ENCODE results near the gene DLGAP4.
"Not testable (repeated sequence)": the region's sequence is repeated elsewhere in the genome, so short reads cannot be mapped to it uniquely, and the experiment has no call there.

The DLGAP4 gene

DNA sequence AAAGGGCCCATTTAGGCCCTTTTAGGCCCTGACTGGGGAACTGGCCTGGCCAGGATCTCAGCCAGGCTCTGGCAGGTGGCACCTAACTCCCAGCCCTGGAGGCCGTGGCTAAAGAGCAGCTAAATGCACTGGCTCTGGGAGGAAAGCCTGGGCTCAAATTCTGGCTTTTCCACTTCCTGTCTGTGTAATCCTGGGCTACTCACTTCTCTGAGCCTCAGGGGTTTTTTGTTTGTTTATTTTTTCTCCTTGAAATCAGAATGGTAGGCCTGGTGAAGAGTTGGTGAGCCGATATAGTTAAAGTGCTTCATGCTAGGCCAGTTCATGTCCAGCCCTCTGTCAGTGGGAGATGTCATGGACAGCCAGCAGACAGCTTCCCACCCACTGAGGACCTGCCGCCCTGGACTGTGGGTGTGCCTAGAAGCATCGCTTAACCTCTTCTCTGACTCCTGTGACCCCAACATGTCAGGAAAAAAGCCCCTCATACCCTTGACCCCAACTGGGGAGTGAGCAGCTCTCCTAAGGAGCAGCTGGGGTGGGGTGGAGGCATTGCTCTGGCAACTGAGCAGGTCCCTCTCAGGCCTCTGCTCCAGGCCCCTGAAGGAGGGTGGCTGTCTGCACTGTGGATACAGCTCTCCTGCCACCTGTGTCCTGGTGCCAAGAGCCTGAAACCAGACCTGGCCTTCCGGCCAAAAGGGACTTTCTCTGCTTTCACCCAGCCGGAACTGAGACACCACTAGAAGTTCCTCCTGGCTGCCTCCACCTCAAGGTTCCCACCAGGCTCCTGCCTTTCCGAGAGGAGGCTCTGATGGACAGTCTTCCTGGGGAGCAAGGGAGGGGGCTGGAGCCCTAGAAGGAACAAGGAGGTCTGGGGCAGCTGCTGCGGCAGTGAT, 178.0 kb downstream of the DLGAP4 start:
- DNase-seq, result no peak

DNA sequence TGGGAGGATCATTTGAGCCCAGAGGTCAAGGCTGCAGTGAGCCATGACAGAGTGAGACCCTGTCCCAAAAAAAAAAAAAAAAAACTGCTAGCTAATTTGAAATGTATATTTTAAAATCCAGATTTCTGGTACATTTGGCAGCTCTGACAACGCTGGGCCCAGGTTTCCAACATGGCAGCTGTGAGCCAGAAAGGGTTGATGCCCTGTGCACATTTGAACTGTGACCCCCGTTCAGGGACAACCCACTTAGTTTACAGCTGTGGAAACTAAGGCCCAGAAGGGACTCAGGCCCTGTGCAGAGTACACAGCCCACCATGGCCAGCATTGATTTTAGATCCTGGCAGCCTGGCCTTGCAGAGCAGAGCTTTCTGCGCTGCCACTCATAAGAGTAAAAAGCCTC, 179.1 kb downstream of the DLGAP4 start:
- no peak for DNase-seq

DNA sequence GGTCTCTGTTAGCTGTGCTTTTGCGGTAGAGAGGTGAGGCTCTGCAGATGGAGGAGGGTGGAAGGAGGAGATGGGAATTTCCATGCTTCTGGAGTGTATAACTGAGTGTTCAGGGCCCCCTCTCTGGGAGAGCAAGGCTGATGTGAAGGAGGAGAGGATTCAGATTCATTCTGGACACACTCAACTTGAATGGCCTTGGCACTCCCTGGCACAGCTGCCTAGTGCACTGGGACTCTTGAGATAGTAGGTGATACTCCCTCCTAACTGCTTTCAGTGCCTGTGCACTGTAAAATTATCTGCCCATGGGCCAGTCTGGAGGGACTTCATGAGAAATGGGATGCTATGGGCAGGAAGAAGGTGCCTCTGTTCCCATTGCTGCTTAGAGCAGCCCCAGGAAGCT, 180.9 kb downstream of the DLGAP4 start:
- no peak for DNase-seq

DNA sequence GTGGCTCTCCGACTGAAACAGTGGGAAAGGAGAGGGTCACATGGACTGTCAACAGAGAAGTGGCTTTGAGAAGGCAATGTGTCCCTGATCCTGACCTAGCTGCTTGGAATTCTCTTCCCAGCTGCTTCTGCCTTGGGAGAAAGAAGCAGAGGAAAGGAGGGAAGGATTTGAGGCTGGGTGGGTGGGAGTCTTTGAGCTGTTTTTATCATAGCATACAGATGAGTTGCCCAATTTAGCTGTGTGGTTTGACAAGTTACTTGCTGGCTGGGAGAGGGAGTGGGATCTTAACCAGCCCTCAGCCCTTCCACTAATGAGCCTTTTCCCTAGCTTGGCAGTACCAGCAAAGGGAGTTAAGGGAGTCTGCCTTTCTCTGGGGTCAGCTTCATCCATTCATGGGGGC, 184.1 kb downstream of the DLGAP4 start:
- DNase-seq, result no peak

DNA sequence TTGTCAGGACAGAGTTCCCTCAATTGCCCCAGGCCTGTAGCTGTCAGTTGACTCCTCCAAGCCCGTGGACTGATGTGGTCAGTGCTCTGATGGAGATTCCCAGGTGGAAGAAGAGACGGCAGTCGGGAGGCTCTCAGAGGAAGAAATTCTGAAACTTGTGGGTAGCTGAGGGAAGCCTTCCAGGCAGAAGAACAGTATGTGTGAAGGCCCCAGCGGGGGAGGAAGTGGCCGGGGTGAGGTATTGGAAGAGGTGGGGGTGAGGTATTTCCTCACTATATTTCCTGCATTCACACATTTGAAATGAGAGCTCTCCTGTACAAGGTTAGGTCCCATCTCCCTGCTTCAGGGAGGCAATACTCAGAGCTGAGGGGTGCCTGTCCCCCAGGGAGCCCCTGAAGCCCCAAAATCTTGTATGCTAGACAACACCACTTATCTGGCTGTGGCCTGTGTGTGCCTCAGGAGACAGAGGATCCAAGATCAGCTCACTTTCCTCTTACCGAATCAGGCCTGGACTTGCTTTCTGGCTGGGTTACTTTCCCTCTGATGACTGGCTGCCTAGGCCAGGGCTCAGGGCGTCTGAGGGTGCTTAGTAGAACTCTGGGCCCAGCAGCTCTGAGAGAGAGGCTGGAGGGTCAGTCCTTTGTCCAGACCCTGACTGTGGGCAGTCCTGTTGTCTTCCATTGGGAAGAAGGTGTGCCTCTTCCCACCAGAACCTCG, 185.9 kb downstream of the DLGAP4 start:
- peak; percentile 46 for DNase-seq

DNA sequence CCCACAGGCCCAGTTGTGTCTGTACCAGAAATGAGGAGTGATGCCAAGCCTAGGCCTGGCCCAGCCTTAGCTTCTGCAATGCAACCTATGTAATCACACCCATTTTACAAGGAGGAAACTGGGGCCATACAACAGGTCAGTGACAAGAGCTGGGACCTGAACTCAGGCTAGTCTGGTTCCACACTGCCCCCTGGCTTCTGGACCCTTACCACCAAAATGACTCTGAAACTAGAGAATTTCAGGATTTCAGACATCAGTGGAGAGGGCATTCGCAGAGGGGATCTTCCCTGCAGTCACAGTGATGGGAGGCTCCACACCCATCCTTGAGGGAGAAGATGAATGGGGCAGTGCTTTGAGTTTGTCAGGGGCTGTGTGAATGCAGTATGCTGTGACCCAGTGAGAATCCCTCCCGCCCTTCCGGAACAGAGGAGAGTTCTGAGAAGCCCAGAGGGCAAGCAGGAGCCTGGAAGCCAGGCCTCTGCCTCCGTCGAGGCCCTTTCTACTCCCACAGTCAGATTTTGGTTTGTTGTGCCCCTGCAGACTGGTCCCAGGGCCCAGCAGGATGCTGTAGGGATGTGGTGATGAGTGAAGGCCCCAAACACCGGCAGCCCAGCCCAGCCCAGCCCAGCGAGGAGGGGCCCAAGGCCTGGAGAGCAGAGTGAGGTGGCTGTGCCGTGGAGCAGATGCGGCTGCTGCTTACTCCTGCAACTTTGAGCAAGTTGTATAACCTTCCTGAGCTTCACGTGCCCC, 187.1 kb downstream of the DLGAP4 start:
- DNase-seq, result no peak

DNA sequence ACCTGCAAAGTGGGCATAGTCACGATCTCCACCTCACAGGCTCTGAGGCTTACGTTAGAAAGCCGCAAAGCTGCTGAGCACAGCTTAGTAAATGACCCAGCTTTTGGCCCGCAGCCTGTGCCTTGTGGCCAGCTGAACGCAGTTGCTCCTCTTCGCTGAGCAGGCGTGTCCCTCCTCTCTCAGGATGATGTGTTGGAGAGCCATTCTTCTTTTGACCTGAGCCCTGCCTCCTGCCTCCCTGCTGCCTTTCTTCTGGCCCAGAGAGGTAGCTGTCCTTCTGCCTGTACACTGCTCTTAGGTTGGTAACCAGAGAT, 187.6 kb downstream of the DLGAP4 start:
- DNase-seq, result no peak

DNA sequence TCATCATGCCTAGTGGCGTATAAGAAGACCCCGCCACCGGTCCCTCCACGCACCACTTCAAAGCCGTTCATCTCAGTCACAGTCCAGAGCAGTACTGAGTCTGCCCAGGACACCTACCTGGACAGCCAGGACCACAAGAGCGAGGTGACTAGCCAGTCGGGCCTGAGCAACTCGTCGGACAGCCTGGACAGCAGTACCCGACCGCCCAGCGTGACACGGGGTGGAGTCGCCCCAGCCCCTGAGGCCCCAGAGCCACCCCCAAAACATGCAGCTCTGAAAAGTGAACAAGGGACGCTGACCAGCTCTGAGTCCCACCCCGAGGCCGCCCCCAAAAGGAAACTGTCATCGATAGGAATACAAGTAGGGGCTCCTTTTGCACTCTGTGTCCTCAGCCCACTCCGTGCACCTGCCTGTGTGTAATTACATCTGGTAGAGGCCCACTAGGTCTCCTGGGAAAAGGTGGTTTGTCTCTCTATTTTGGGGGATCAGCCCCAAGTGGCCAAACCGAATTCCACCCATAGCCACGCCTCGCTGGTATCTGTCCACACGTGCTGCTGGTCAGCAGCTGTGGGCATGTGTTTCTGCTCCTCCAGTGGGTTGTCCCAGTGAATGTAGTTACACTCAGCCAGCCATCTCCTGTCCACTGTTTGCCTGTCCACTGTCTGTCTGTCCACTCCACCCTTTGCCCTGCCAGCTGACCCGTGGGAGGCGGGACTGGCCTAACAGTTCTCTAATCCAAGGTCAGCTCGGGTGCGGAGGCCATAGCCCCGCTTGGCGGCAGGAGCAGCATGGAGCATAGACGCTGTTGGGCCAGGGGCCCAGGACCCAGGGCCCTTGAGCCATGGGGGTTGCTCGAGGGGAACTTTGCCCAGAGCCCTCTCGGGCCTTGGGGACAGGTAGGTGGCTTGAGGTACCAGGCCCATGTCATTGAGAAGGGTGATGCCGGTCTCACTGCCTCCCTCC, 190.8 kb downstream of the DLGAP4 start:
- no peak for DNase-seq

DNA sequence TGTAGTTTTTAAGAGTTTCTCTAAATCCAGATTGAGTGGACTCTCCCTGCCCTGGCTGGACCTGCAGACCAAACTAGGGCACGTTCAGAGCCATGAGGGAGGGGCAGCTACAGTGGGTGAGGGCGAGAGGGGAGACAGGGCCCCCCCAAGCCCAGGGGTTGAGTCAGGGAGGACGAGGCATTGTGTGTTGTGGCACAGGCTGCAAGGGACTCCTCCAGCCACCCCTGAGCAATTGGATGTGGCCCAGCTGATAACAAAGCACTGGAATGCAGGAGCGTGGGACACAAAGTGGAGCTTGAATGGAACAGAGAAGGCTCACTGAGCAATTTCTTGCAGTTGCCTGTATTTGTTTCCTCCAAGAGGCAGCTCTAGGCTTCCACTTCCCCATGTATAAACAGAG, 191.7 kb downstream of the DLGAP4 start:
- DNase-seq, result no peak

DNA sequence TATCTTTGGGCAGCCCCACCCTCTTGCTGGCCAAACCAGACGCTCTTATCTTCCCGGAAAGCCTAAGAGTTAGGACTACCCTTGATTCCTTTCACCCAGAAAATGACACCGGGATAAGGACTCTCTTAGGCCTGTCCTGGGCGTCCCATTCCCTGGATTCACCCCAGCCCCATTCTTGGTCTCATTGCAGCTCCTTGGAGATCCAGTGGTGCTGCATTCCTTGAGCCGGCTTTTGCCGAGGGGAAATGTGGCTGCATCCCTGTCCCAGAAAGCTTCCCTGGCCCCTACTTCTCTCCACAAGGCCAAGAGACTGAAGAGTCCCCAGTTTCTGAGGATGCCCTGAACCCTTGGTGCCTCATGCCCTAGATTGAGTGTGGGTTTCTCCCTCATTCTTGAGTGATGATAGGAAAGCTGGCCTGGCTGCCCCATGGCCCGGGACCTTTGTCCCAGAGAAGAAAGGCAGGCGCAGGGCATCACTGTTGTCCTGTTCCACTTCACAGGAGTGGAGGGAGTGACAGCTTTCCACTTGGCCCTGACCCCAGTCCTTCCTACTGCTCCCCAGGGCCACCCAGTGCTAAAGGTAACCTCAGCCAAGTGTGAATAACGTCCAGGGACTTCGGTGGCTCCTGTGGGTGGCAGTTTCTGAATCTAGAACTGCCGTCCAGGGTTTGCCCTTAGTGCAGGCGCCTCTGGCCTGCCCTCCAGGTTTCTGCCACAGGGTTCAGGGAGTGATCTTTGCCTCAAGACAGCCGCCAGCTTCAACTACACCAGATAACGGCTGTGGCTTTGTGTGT, 192.4 kb downstream of the DLGAP4 start:
- DNase-seq, result no peak

DNA sequence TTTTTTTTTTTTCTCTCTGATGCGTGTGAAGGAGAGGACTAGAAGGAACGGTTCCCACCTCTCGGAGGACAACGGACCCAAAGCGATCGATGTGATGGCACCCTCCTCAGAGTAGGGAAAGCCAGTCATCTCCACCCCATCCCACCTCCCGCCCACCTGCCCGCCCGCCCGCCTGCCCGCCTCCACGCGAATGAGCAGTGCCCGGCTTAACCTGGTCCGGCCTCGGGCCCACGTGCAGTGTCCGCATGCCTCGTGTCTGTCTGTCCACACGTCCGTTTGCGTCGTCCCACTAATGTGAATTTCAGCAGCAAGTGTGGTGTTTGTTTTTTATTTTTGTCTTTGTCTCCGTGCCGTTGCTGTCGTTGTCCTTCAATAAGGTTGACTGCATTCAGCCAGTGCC, 193.1 kb downstream of the DLGAP4 start:
- DNase-seq, result no peak

DNA sequence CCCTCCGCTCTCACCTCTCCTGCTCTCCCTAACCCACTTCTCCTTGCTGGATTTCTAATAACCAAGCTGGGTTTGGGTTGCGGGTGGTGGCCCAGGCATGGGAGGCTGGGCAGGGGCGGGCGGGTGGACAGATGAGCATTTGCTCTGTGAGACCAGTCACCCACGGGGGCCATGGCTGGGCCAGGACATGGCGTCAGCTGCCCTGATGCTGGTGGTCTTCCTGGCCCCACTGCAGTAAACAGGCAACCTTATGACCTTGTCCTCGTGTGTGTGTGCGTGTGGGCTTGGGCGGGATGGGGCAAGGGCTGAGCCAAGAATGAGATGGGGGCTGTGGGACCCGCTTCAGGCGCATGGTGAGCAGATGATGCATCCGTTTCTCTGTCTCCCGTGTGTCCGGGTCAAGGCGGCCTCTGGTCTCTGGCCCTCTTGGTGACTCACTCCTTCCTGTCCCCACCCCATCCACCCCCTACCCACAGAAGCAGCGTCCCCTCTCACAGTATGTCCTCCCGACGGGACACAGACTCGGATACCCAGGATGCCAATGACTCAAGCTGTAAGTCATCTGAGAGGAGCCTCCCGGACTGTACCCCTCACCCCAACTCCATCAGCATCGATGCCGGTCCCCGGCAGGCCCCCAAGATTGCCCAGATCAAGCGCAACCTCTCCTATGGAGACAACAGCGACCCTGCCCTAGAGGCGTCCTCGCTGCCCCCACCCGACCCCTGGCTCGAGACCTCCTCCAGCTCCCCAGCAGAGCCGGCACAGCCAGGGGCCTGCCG, 193.8 kb downstream of the DLGAP4 start:
- no peak for DNase-seq

DNA sequence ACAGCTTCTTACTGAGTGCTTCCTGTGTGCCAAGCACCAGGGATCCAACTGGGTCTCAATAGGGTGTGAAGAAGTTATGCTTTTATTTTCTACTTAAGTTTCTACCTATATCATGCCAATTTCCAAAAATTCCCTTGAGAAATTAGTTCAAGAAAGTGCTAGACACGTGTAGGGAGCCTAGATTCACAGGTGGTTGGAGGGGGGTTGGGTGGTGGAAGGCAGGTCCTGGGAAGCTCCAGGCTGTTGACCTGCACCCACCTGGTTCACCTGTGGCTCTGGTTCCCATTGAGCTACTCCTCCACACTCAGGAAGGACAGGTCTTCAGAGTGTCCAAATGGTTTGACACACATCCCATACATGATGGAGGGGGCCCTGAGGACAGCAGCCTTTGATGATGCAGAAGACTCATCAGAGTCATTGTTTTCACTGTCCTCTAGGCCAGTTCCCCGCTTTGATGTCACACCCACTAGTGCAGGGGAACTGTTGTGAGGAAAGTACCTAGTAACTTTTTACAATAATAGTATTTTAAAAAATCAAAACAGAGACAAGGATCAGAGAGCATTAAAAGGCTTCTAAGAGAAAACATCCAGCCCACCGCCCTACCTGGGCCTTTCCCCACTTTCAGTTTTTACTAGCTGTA, 195.3 kb downstream of the DLGAP4 start:
- DNase-seq, result no peak

DNA sequence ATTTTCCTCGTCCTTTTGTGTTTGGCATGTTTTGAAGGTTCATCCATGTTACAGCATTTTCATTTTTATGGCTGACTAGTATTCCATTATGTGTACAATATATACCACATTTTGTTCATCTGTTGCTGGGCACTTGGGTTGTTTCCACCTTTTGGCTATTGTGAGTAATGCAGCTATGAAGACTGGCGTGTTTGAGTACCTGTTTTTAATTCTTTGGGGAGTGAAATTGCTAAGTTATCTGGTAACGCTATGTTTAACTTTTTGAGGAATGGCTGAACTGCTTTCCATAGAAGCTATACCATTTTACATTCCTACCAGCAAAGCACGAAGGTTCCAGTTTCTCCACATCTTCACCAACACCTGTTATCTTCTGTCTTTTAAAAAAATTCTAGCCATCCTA, 198.2 kb downstream of the DLGAP4 start:
- DNase-seq, result no peak

DNA sequence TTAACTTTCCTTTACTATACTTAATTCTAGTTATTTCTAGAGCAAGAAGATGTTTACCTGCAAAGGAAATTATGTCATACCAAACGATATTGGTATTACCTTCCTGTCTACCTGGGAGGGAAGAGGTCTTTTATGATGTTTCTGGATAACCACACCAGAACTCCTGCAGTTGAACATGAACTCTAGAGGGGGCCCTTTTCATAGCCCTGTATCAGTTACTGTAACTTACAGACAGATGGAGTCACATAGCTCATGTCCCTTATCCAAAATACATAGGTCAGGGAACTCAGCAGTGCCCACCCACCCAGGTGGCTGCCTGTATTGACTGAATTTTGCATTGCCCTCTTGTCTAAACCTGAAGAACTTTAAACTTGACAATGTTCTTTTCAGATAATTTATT, 200.1 kb downstream of the DLGAP4 start:
- DNase-seq, result no peak

DNA sequence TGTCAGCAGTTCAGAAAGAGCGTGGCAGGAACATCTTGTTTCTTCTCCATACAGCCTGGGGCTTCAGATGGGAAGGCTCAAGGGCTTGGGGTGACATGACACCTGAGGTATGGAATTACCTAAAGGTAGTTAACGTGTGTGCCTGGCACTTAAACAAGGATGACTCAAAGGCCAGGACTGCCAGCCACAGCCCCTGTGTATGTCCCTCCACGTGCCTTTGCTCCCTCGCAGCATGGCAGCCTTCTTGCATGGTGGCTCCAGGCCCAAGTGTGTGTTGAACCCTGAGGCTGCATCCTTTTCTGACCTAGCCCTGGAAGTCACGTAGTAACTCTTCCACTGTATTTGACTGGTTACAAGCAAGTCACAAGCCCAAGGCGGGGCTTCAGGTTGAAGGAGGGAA, 201.6 kb downstream of the DLGAP4 start:
- DNase-seq, result no peak

DNA sequence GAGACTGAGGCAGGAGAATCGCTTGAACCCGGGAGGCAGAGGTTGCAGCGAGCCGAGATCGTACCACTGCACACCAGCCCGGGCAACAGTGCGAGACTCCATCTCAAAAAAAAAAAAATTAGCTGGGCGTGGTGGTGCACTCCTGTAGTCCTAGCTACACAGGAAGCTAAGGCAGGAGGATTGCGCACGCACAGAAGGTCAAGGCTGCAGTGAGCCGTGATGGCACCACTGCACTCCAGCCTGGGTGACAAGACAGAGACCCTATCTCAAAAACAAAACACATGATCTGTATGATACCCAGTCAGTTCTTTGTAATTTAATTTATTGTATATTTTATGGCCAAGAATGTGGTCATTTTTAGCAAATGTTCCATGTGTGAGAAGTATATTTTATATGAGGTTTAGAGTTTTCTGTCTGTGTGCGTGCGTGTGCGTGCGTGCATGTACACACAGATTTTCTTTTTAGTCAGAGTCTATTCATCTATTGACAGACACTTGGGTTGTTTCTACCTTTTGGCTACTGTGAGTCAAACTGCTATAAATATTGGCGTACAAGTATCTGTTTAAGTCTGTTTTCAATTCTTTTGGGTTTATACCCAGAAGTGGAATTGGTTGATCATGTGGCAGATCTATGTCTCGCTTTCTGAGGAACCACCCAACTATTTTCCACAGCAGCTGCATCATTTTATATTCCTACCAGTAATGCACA, 213.0 kb downstream of the DLGAP4 start:
- DNase-seq, result no peak

DNA sequence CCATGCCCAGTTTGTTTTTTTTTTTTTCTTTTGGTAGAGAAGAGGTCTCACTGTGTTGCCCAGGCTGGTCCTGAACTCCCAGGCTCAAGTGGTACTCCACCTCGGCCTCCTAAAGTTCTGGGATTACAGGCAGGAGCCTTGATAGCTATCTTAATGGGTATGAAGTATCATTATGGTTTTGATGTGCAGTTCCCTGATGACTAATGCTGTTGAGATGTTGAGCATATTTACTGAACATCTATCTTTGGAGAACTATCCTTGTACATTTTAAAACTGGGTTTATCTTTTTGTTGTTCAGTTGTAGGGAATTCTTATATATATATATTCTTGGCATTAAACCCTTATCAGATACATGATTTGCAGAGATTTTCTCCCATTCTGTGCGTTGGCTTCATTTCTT, 213.8 kb downstream of the DLGAP4 start:
- DNase-seq, result no peak

DNA sequence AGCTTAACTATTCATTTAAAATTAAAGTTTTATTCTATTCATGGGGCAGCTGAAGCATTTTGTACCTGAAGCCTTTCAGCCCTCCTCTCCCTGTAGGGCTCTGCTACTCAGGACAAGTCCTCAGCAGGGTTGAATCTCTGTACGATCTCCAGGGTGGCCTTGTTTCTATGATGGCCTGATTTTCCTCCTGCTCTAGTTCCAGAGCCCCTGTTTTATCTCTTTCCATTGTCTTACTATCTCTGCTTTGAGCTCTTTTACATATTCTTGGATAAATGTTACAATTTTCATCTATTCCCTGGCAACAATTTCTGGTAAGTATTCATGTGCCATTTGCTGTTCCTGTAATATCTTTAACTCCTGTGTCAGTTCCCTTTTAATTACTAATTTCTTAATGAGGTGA, 215.4 kb downstream of the DLGAP4 start:
- DNase-seq, result no peak

DNA sequence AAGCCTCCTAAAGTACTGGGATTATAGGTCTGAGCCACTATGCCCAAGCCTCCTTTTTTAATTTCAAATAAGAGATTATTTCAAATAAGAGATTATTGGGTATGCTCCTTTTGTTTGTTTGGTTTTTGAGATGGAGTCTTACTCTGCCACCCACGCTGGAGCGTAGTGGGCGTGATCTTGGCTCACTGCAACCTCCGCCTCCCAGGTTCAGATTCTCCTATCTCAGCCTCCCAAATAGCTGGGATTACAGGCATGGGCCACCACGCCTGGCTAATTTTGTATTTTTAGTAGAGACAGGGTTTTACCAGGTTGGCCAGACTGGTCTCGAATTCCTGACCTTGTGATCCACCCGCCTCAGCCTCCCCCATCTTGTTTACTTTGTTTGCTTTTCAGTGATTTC, 216.3 kb downstream of the DLGAP4 start:
- DNase-seq, result not testable (repeated sequence)

Data from activated CD4-positive, alpha-beta T cell treated with anti-CD3 and anti-CD28 coated beads, Interleukin-2, amount 50 U/mL, for 1 hour (primary cell).